K562 (cell line): Measurements from ENCODE around the gene ARFGEF3. TPM values are rescaled to one million over a fixed set of nuclear protein-coding genes. Genes with fewer than 3 reads are reported as not detected.

Experiments
- ATAC-seq: fragments of 200-7000 bp; cut with Tn5 transposase; 3 replicates; pipeline ENCODE4 v1.9.1; 2020; ENCODE audit warnings: moderate library complexity
- BruUV-seq: library from RNA; stranded (reverse); fragments of 400-500 nt; replicated peaks from 2 replicates; lab custom pipeline; 2021; lab: Mats Ljungman, UMichigan
- CTCF ChIA-PET: fragments of 300-600 bp; formaldehyde crosslinking; extraction: SDS; loops from one replicate; lab custom pipeline; 2021; ENCODE audit warnings: low intra/inter-chr PET ratio; lab: Yijun Ruan, JAX
- POLR2A ChIA-PET: fragments of 300-600, 350-650 bp; sonication (Branson Sonifier 250); formaldehyde crosslinking; extraction: SDS; loops from one replicate; lab custom pipeline; 2021; ENCODE audit warnings: antibody characterized with exemption, inconsistent platforms; lab: Yijun Ruan, JAX
- DNase-seq, 4 experiments: peaks; one replicate each; pipeline versions ENCODE4 v3.0.0 to v3.0.0-alpha.2; 2011 to 2018; ENCODE audit warnings: low spot score in 3 of 4, mixed read lengths in 3 of 4; ENCODE audit errors: extremely low read depth in 1 of 4
- FAIRE-seq: peaks from 2 replicates; lab custom pipeline; 2011; peaks lifted over from hg19 to GRCh38; lab: Jason Lieb, UNC
- H2AFZ ChIP-seq: 2 replicates; pipeline ENCODE4 v1.6.0; 2011; ENCODE audit warnings: low read depth, low read length, control low read depth, inconsistent platforms
- H3K27ac ChIP-seq: fragments of 200-600 bp; 3 replicates; pipeline ENCODE4 v1.8.0; 2011; ENCODE audit warnings: low read depth, mild to moderate bottlenecking, control low read depth, inconsistent platforms, low read length, moderate library complexity, mixed read lengths; ENCODE audit errors: extremely low read depth
- H3K27me3 ChIP-seq, 2 experiments: fragments of 300-600 bp in 1 of 2; 2 replicates in 1 of 2; 3 replicates in 1 of 2; pipeline versions ENCODE4 v1.6.0 to v1.8.0; 2011; ENCODE audit warnings: inconsistent platforms in 2 of 2, low read length in 2 of 2, mild to moderate bottlenecking in 1 of 2, mixed read lengths in 1 of 2, moderate library complexity in 1 of 2; ENCODE audit not compliant: control insufficient read depth in 2 of 2, insufficient read depth in 2 of 2
- H3K36me3 ChIP-seq: fragments of 300-600 bp; 3 replicates; pipeline ENCODE4 v1.8.0; 2011; ENCODE audit warnings: mild to moderate bottlenecking, low read length, inconsistent platforms; ENCODE audit not compliant: control insufficient read depth, insufficient read depth
- H3K4me1 ChIP-seq, 2 experiments: fragments of 200-600 bp in 1 of 2; replicated peaks in 1 of 2; 2 replicates in 1 of 2; 3 replicates in 1 of 2; pipeline versions ENCODE4 v1.5.1 to v1.8.0; 2011; ENCODE audit warnings: inconsistent platforms in 2 of 2, low read length in 2 of 2, mild to moderate bottlenecking in 1 of 2, mixed read lengths in 1 of 2, moderate library complexity in 1 of 2; ENCODE audit not compliant: control insufficient read depth in 2 of 2, insufficient read depth in 2 of 2
- H3K4me2 ChIP-seq: 2 replicates; pipeline ENCODE4 v1.6.1; 2011; ENCODE audit warnings: low read length, control low read depth, inconsistent platforms, mixed read lengths; ENCODE audit not compliant: insufficient read depth
- H3K4me3 ChIP-seq: fragments of 200-600 bp; sonication (generic), shearing (Covaris generic); 2 replicates; pipeline ENCODE4 v1.5.1; 2016; ENCODE audit warnings: control low read depth, inconsistent platforms
- H3K79me2 ChIP-seq: fragments of 200-600 bp; 3 replicates; pipeline ENCODE4 v1.8.0; 2011; ENCODE audit warnings: low read length, inconsistent platforms; ENCODE audit not compliant: control insufficient read depth, insufficient read depth
- H3K9ac ChIP-seq, 2 experiments: 2 replicates each; pipeline versions ENCODE4 v1.6.0 to v1.6.1; 2011; ENCODE audit warnings: low read depth in 2 of 2, low read length in 2 of 2, control low read depth in 1 of 2, inconsistent platforms in 1 of 2, mild to moderate bottlenecking in 1 of 2, mixed read lengths in 1 of 2; ENCODE audit not compliant: insufficient read depth in 1 of 2
- H3K9me1 ChIP-seq: one replicate; pipeline ENCODE4 v1.6.0; 2011; ENCODE audit warnings: inconsistent platforms, mild to moderate bottlenecking, low read length, moderate library complexity; ENCODE audit not compliant: control insufficient read depth, insufficient read depth
- H3K9me3 ChIP-seq: replicated peaks from 2 replicates; pipeline ENCODE4 v1.5.1; 2011; ENCODE audit warnings: low read depth, low read length, inconsistent platforms; ENCODE audit not compliant: control insufficient read depth, insufficient read depth
- H4K20me1 ChIP-seq: replicated peaks from 2 replicates; pipeline ENCODE4 v1.6.1; 2011; ENCODE audit warnings: low read length, inconsistent platforms, mixed read lengths; ENCODE audit not compliant: control insufficient read depth, insufficient read depth
- ARID3A ChIP-seq: IDR thresholded peaks from 2 replicates; pipeline ENCODE4 v1.6.1; 2012; ENCODE audit warnings: low read depth, low read length, improper control_type of control experiment, borderline replicate concordance
- CTCF ChIP-seq, 3 experiments: IDR thresholded peaks in 2 of 3; conservative IDR thresholded peaks in 1 of 3; 2 replicates each; pipeline ENCODE4 v1.5.1; 2011 to 2012; ENCODE audit warnings: low read length in 3 of 3, mild to moderate bottlenecking in 3 of 3, control low read depth in 2 of 3, improper control_type of control experiment in 1 of 3, inconsistent platforms in 1 of 3, low read depth in 1 of 3, mixed read lengths in 1 of 3, moderate library complexity in 1 of 3; ENCODE audit not compliant: insufficient read depth in 2 of 3
- HINFP ChIP-seq: fragments of 450-650 bp; conservative IDR thresholded peaks from 2 replicates; pipeline ENCODE4 v1.6.1; 2016; ENCODE audit warnings: missing genetic modification characterization, low read depth, mild to moderate bottlenecking, control low read depth, missing compliant biosample characterization
- OTX1 ChIP-seq: fragments of 450-650 bp; formaldehyde crosslinking; IDR thresholded peaks from 2 replicates; pipeline ENCODE4 v1.4.0; 2022; ENCODE audit warnings: mild to moderate bottlenecking
- PURB ChIP-seq: sonication (generic); formaldehyde crosslinking; IDR thresholded peaks from 2 replicates; pipeline ENCODE4 v1.9.0; 2021; ENCODE audit warnings: low read depth, mild to moderate bottlenecking, missing genetic modification reagents
- RREB1 ChIP-seq: fragments of 250-450 bp; sonication (Bioruptor Pico); IDR thresholded peaks from 2 replicates; pipeline ENCODE4 v1.4.0; 2020
- SMC3 ChIP-seq: conservative IDR thresholded peaks from 2 replicates; pipeline ENCODE4 v1.6.1; 2011; ENCODE audit warnings: low read depth, low read length, improper control_type of control experiment; ENCODE audit not compliant: insufficient read depth
- ZNF124 ChIP-seq: sonication (generic); formaldehyde crosslinking; IDR thresholded peaks from 2 replicates; pipeline ENCODE4 v1.8.1; 2022; ENCODE audit warnings: missing genetic modification reagents
- WGBS: fragments of 100-300 bp; shearing (Covaris generic); methylation state at CpG from one replicate; pipeline ENCODE4 v1.1.6; 2016; ENCODE audit warnings: low coverage, mixed read lengths; ENCODE audit not compliant: insufficient coverage; ENCODE audit errors: missing lambda C conversion rate; 5-methylcytosine and 5-hydroxymethylcytosine counted together
- in situ Hi-C: fragments of 300-500 bp; cut with MboI; formaldehyde crosslinking; loops from 4 replicates; pipeline ENCODE4 v1.15.0; 2018; ENCODE audit warnings: inconsistent platforms, mixed read lengths
- intact Hi-C: fragments of 100-400 bp; cut with micrococcal nuclease; formaldehyde crosslinking; loops from 2 replicates; pipeline ENCODE4 v1.14.2; 2022
- polyA plus RNA-seq, 8 experiments: library from polyadenylated mRNA; depleted of rRNA in 4 of 8; stranded (reverse) in 5 of 8; unstranded in 3 of 8; fragments of >200 nt; fragmentation: Nextera tagmentation in 2 of 8; fragmentation: Illumina TruSeq in 1 of 8; extraction: Ambion mirVana in 2 of 8; extraction: Trizol in 1 of 8; gene quantifications; 2 replicates each; pipeline versions ENCODE4 v1.2.1 to v1.2.3, GENCODE V29; 2011 to 2014; ENCODE audit warnings: inconsistent platforms in 1 of 8, missing spikeins in 1 of 8
- total RNA-seq, 7 experiments: library from RNA; depleted of rRNA in 6 of 7; stranded (reverse); fragments of >200 nt in 6 of 7; fragmentation: Illumina TruSeq in 2 of 7; extraction: Trizol in 2 of 7; gene quantifications; 2 replicates each; pipeline versions ENCODE4 v1.2.1 to v1.2.3, GENCODE V29; 2011 to 2021; ENCODE audit warnings: low replicate concordance in 1 of 7

Gene ARFGEF3
- total and polyA plus RNA-seq, 9 of the 15 experiments (the other 6 are each of a cell fraction or from before 2014, with no cell fraction given): under 0.01 to 0.02 TPM; not detected in 7

- Histone ChIP-seq H3K4me1 (no peaks in the 10 kb centered on the region), H2AFZ (no peak overlapping the region), H3K9ac (no peak overlapping the region), H3K79me2 (no peaks in the 10 kb centered on the region), H3K36me3 (no peaks in the 10 kb centered on the region), H3K4me3 (no peak overlapping the region), H4K20me1 (no peaks in the 10 kb centered on the region), H3K9me1 (no peaks in the 10 kb centered on the region), H3K9me3 (no peaks in the 10 kb centered on the region), H3K4me2 (no peak overlapping the region), H3K27me3 (peaks cover 2 to 3% of the 10 kb centered on the region in 2 experiments; a peak in 1 of 5 replicates), H3K27ac (no peak overlapping the region)
- POLR2A ChIA-PET: interaction anchor here (0.6 to 1.3 kb wide), 4 partner anchors 16 to 1253 kb away, joined by 3 to 5 read pairs (median 4); no protein-coding TSS in a partner anchor
- intact Hi-C loops: loop anchor here (1.0 to 5.0 kb wide), 6 partner anchors 171 to 1249 kb away; partner anchors contain the start of gene REPS1
- DNase-seq (peak; percentile 69 to 75 (median 73)), FAIRE-seq (peak; percentile 94), ATAC-seq (peak; percentile 97)
- WGBS: 2% methylated on average over 13 of the region's 13 CpGs
- CTCF ChIA-PET: interaction anchor here (0.6 to 3.0 kb wide), 11 partner anchors 170 to 1248 kb away, joined by 3 to 10 read pairs (median 4); no protein-coding TSS in a partner anchor
- BruUV-seq: no TSS peak
- in situ Hi-C loops: loop anchor here (5.0 to 10.0 kb wide), 4 partner anchors 401 to 1249 kb away; no protein-coding TSS in a partner anchor
- no peak for TF ChIP-seq RREB1 (CRISPR knock-in tag)
- no peak for TF ChIP-seq PURB (CRISPR knock-in tag)
- peak; percentile 8; the same call in 1 of the 2 replicates for TF ChIP-seq ARID3A
- no peak for TF ChIP-seq OTX1 (CRISPR knock-in tag)
- no peak for TF ChIP-seq HINFP (tag)
- TF ChIP-seq SMC3: peak; percentile 75
- no peak for TF ChIP-seq ZNF124 (CRISPR knock-in tag)
- peak; percentile 72 to 93 (median 80) for TF ChIP-seq CTCF (IDR thresholded peaks at IDR 0.05 in 2 of 3, conservative IDR thresholded peaks at IDR 0.05 in 1 of 3; ENCODE audit: insufficient read depth in 2 of 3, low read depth in 1 of 3, low read length in 3 of 3)
These were observed 45.7 kb upstream of the ARFGEF3 start for GRCh38 chr6:138115877-138116660.
